ENCODE results near the gene TMEM82. TPM values are rescaled to one million over a fixed set of nuclear protein-coding genes. Genes with fewer than 3 reads are reported as not detected.

Gene TMEM82
- polyA plus RNA-seq, 1 donor (not counting 4 experiments of a cell fraction or from before 2014, with no cell fraction given) = not detected

DNA sequence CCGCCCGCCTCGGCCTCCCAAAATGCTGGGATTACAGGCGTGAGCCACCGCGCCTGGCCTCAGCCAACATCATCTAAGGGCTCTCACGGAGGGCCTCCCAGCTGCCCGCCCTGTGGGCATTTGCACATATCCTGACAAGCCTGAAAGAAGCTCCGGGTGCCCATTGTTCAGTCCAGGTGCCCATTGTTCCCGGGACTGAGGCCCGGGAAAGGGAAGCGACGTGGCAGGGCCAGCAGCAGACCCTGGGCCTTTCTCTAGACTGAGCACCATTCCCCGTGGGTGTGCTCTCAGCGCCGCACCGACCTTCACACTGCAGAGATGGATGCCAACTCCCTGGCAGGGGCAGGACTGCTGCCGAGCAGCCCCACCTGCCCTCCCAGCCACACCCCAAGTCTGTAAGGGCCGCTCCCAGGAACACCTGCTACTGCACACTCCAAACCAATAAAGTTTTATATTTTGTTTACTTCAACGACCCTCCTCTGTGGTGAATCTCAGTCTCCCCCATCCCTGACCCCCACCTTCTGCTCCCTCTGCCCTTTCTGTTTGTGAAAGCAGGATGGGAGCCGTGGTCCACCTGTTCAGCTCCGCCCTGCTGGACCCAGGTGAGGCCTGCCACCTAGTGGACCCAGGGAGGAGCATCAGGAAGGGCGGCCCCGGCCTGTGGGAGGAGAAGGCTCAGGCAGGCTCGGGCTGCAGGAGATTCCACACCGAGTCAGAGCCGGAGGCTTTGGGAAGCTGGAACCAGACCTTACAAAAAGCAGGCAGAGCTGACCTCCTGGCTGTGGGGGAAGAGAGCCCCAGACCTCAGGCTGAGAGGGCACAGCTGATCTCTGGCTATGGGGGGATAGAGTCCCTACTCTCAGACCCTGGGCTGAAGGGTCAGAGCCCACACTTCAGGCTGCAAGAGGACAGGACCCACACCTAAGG, 1.1 kb upstream of the TMEM82 start:
- Histone ChIP-seq H3K4me2 (ENCODE audit: control insufficient read depth, extremely low read depth, insufficient read depth, low read depth, low read length) (no peak overlapping the region), H3K9me1 (ENCODE audit: control insufficient read depth, extremely low read depth, insufficient read depth, low read length) (no peaks in the 10 kb centered on the region), H3K4me3 (ENCODE audit: control insufficient read depth in 2 of 3, extremely low read depth in 1 of 3, insufficient read depth in 2 of 3, low read depth in 1 of 3, low read length in 3 of 3) (no peak overlapping the region), H4K20me1 (ENCODE audit: control insufficient read depth, extremely low read depth, insufficient read depth, low read length) (no peaks in the 10 kb centered on the region), H3K79me2 (ENCODE audit: control insufficient read depth, insufficient read depth, low read length) (no peaks in the 10 kb centered on the region), H3K9me3 (ENCODE audit: control insufficient read depth, low read depth, low read length) (no peaks in the 10 kb centered on the region), H2AFZ (ENCODE audit: control insufficient read depth, low read length) (no peak overlapping the region), H3K27me3 (ENCODE audit: control insufficient read depth, extremely low read depth, insufficient read depth, low read length) (no peaks in the 10 kb centered on the region), H3K36me3 (ENCODE audit: control insufficient read depth in 2 of 2, extremely low read depth in 1 of 2, insufficient read depth in 2 of 2, low read length in 2 of 2) (peaks cover 0 to 6% of the 10 kb centered on the region in 2 experiments), H3K4me1 (ENCODE audit: control insufficient read depth, extremely low read depth, insufficient read depth, low read length) (peaks cover 5% of the 10 kb centered on the region), H3K9ac (ENCODE audit: control insufficient read depth, extremely low read depth, insufficient read depth, low read length) (no peak overlapping the region), H3K27ac (ENCODE audit: control insufficient read depth, insufficient read depth, low read length) (no peak overlapping the region)
- FAIRE-seq (peak; percentile 58), DNase-seq (ENCODE audit: low read depth, low spot score) (no peak)
- TF ChIP-seq, protein P1, sequence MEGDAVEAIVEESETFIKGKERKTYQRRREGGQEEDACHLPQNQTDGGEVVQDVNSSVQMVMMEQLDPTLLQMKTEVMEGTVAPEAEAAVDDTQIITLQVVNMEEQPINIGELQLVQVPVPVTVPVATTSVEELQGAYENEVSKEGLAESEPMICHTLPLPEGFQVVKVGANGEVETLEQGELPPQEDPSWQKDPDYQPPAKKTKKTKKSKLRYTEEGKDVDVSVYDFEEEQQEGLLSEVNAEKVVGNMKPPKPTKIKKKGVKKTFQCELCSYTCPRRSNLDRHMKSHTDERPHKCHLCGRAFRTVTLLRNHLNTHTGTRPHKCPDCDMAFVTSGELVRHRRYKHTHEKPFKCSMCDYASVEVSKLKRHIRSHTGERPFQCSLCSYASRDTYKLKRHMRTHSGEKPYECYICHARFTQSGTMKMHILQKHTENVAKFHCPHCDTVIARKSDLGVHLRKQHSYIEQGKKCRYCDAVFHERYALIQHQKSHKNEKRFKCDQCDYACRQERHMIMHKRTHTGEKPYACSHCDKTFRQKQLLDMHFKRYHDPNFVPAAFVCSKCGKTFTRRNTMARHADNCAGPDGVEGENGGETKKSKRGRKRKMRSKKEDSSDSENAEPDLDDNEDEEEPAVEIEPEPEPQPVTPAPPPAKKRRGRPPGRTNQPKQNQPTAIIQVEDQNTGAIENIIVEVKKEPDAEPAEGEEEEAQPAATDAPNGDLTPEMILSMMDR (optimal IDR thresholded peaks at IDR 0.05 in 1 of 3, IDR thresholded peaks at IDR 0.05 in 1 of 3, conservative IDR thresholded peaks at IDR 0.05 in 1 of 3; ENCODE audit: extremely low read depth in 1 of 3, insufficient read depth in 2 of 3, low read length in 3 of 3) = peak; percentile 91 to 98 (median 95)
- TF ChIP-seq EZH2 (IDR thresholded peaks at IDR 0.05; ENCODE audit: low read length) = no peak
- dilution Hi-C loops (cut with MboI; ENCODE audit: extremely low pct_ligation_motif_present, low sequenced_read_pairs) = no loop called here

DNA sequence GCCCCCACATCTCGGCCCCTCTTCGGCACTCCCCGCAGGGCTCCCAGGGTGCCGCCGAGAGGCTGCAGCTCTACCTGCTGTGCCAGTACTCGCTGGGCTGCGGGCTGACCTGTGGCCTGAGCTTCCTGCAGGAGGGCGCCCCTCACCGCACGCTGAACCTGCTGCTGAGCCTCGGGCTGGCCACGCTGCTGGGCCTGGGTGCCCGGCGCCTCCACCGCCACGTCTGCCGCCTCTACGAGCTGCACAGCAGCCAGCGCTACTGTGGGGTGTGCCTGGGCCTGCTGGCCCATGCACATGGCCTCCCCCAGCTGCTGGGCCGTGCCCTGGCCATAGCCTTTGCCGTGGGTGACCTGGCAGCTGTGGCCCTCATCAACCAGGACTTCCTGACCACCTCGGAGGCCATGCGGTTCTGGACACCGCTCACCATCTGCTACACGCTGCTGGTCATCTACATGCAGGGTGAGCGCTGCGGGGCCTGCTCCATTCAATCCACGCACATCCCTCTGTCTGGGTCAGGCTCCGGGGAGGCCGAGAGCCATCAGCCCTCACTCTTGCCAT, 1.9 kb downstream of the TMEM82 start:
- H3K9ac ChIP-seq (ENCODE audit: control insufficient read depth, extremely low read depth, insufficient read depth, low read length) = no peak overlapping the region
- no peak overlapping the region for H2AFZ ChIP-seq (ENCODE audit: control insufficient read depth, low read length)
- no peaks in the 10 kb centered on the region for H3K9me3 ChIP-seq (ENCODE audit: control insufficient read depth, low read depth, low read length)
- H3K9me1 ChIP-seq (ENCODE audit: control insufficient read depth, extremely low read depth, insufficient read depth, low read length) = no peaks in the 10 kb centered on the region
- no peak overlapping the region for H3K4me3 ChIP-seq (ENCODE audit: control insufficient read depth in 2 of 3, extremely low read depth in 1 of 3, insufficient read depth in 2 of 3, low read depth in 1 of 3, low read length in 3 of 3)
- no peaks in the 10 kb centered on the region for H3K27me3 ChIP-seq (ENCODE audit: control insufficient read depth, extremely low read depth, insufficient read depth, low read length)
- FAIRE-seq (no peak), DNase-seq (ENCODE audit: low read depth, low spot score) (no peak)
- H3K27ac ChIP-seq (ENCODE audit: control insufficient read depth, insufficient read depth, low read length) = no peak overlapping the region
- TF ChIP-seq EZH2 (IDR thresholded peaks at IDR 0.05; ENCODE audit: low read length) = no peak
- TF ChIP-seq, protein P1 (optimal IDR thresholded peaks at IDR 0.05 in 1 of 3, IDR thresholded peaks at IDR 0.05 in 1 of 3, conservative IDR thresholded peaks at IDR 0.05 in 1 of 3; ENCODE audit: extremely low read depth in 1 of 3, insufficient read depth in 2 of 3, low read length in 3 of 3) = no peak
- H3K4me2 ChIP-seq (ENCODE audit: control insufficient read depth, extremely low read depth, insufficient read depth, low read depth, low read length) = no peak overlapping the region
- peaks cover 0 to 3% of the 10 kb centered on the region in 2 experiments for H3K36me3 ChIP-seq (ENCODE audit: control insufficient read depth in 2 of 2, extremely low read depth in 1 of 2, insufficient read depth in 2 of 2, low read length in 2 of 2)
- H3K4me1 ChIP-seq (ENCODE audit: control insufficient read depth, extremely low read depth, insufficient read depth, low read length) = peaks cover 5% of the 10 kb centered on the region
- dilution Hi-C loops (cut with MboI; ENCODE audit: extremely low pct_ligation_motif_present, low sequenced_read_pairs) = no loop called here
- no peaks in the 10 kb centered on the region for H4K20me1 ChIP-seq (ENCODE audit: control insufficient read depth, extremely low read depth, insufficient read depth, low read length)
- H3K79me2 ChIP-seq (ENCODE audit: control insufficient read depth, insufficient read depth, low read length) = no peaks in the 10 kb centered on the region

Data from keratinocyte (primary cell).